HepG2 (cell line): Measurements from ENCODE around the gene GFRA4. TPM values are rescaled to one million over a fixed set of nuclear protein-coding genes. Genes with fewer than 3 reads are reported as not detected.

Experiments used
- AHDC1 ChIP-seq: sonication (generic); formaldehyde crosslinking; IDR thresholded peaks from 2 replicates; pipeline ENCODE4 v1.5.1; 2020; ENCODE audit warnings: mild to moderate bottlenecking, missing genetic modification reagents, borderline replicate concordance
- EP300 ChIP-seq, 3 experiments: sonication (generic) in 1 of 3; formaldehyde crosslinking in 1 of 3; IDR thresholded peaks; 2 replicates each; pipeline versions ENCODE4 v1.5.1 to v1.6.1; 2011 to 2020; ENCODE audit warnings: low read depth in 2 of 3, low read length in 2 of 3, borderline replicate concordance in 1 of 3, improper control_type of control experiment in 1 of 3, mild to moderate bottlenecking in 1 of 3, missing genetic modification reagents in 1 of 3, moderate library complexity in 1 of 3
- RAD51 ChIP-seq: fragments of 450-650 bp; IDR thresholded peaks from 2 replicates; pipeline ENCODE4 v1.6.1; 2016; ENCODE audit warnings: borderline replicate concordance
- RXRA ChIP-seq: sonication (generic); formaldehyde crosslinking; IDR thresholded peaks from 2 replicates; pipeline ENCODE4 v1.5.1; 2020; ENCODE audit warnings: missing genetic modification reagents
- SALL2 ChIP-seq: sonication (generic); formaldehyde crosslinking; IDR thresholded peaks from 2 replicates; pipeline ENCODE4 v1.8.1; 2023; ENCODE audit warnings: mild to moderate bottlenecking, missing genetic modification reagents, inconsistent platforms
- ZNF124 ChIP-seq: sonication (generic); formaldehyde crosslinking; IDR thresholded peaks from 2 replicates; pipeline ENCODE4 v1.4.0; 2020; ENCODE audit warnings: missing genetic modification reagents
- ZNF142 ChIP-seq: sonication (generic); formaldehyde crosslinking; IDR thresholded peaks from 2 replicates; pipeline ENCODE4 v1.4.0; 2020; ENCODE audit warnings: missing genetic modification reagents
- ZNF546 ChIP-seq: sonication (generic); formaldehyde crosslinking; conservative IDR thresholded peaks from 2 replicates; pipeline ENCODE4 v1.8.1; 2023; ENCODE audit warnings: mild to moderate bottlenecking, missing genetic modification reagents
- ZNF761 ChIP-seq: sonication (generic); formaldehyde crosslinking; conservative IDR thresholded peaks from 2 replicates; pipeline ENCODE4 v1.4.0; 2020; ENCODE audit warnings: mild to moderate bottlenecking, missing genetic modification reagents
- ZNF83 ChIP-seq: sonication (generic); formaldehyde crosslinking; IDR thresholded peaks from 2 replicates; pipeline ENCODE4 v1.4.0; 2020; ENCODE audit warnings: missing genetic modification reagents, mild to moderate bottlenecking, borderline replicate concordance
- polyA plus RNA-seq, 8 experiments: library from polyadenylated mRNA; depleted of rRNA in 3 of 8; stranded (reverse) in 7 of 8; unstranded in 1 of 8; fragments of >200 nt; fragmentation: Illumina TruSeq in 4 of 8; extraction: Trizol in 4 of 8; gene quantifications; 2 replicates each; pipeline versions ENCODE4 v1.2.1 to v1.2.3, GENCODE V29; 2011 to 2016; ENCODE audit warnings: low read depth in 4 of 8, missing spikeins in 1 of 8, mixed read lengths in 1 of 8; ENCODE audit not compliant: insufficient read depth in 1 of 8
- total RNA-seq, 5 experiments: library from RNA; depleted of rRNA; stranded (reverse); fragments of >200 nt; fragmentation: Illumina TruSeq; extraction: Trizol; gene quantifications; 2 replicates each; pipeline ENCODE4 v1.2.3, GENCODE V29; 2016; ENCODE audit warnings: low read depth in 1 of 5
- TF ChIP-seq, protein P1 (sequence below): sonication (generic); formaldehyde crosslinking; IDR thresholded peaks from 2 replicates; pipeline ENCODE4 v1.4.0; 2020; ENCODE audit warnings: missing genetic modification reagents

GFRA4 gene
- total and polyA plus RNA-seq, 2 of the 13 experiments (the other 11 are each of a cell fraction or from before 2014, with no cell fraction given), result not detected

DNA sequence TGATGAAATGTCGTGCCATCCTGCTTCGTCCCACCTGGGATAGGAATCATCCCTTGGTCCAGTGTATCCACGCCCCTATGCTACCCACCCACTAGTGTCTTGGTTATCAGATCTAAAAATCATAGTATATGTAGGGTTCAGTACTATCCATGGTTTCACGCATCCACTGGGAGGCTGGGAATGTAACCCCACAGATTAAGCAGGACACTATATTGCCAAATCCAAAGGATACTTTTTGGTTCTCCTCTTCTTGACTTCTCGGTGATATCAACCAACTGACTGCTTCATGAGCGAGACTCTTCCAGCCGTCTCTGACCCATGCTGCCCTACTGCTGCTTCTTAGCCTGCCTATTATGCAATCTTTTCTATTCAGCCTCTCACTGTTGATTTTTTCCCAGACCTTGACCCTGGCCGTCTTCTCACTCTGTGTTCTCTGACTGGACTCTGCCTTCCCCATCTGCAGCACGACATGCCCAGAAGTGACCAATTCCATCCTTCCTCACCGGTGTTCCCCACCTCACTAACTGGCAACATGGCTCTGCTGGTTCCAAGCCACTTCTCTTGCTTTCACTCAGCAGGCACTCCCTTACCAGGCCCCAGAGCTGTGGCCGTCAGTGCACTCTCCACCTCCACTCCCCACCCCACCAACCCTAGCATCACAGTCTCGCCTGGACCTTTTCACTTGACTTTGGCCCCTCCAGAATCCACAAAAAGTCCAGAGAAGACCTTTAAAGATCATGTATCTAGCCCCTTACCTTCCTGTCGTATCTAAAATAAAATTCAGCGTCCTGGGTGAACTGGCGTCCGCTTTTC is 34.5 kb downstream of the GFRA4 start (continued):
- TF ChIP-seq AHDC1 (peak; percentile 93), ZNF546 (CRISPR knock-in tag) (0 out of 2 replicates have a peak, but pooled peaks have one; percentile 19), ZNF761 (CRISPR knock-in tag) (0 out of 2 replicates have a peak, but pooled peaks have one; percentile 34), RXRA (CRISPR knock-in tag) (peak; percentile 94), SALL2 (CRISPR knock-in tag) (peak; percentile 71; the same call in 1 of the 2 replicates), ZNF142 (0 out of 2 replicates have a peak, but pooled peaks have one; percentile 32), RAD51 (no peak), ZNF124 (CRISPR knock-in tag) (peak; percentile 92), ZNF83 (CRISPR knock-in tag) (no peak; the same call in 1 of the 2 replicates), EP300 (IDR thresholded peaks at IDR 0.05; ENCODE audit: low read depth in 2 of 2, low read length in 2 of 2) (peak in 1 of 2 experiments; percentile 71; a peak in 2 of 4 replicates), EP300 (CRISPR knock-in tag; IDR thresholded peaks at IDR 0.05; ENCODE audit: borderline replicate concordance) (peak; percentile 50; the same call in 1 of the 2 replicates)
- TF ChIP-seq, protein P1, sequence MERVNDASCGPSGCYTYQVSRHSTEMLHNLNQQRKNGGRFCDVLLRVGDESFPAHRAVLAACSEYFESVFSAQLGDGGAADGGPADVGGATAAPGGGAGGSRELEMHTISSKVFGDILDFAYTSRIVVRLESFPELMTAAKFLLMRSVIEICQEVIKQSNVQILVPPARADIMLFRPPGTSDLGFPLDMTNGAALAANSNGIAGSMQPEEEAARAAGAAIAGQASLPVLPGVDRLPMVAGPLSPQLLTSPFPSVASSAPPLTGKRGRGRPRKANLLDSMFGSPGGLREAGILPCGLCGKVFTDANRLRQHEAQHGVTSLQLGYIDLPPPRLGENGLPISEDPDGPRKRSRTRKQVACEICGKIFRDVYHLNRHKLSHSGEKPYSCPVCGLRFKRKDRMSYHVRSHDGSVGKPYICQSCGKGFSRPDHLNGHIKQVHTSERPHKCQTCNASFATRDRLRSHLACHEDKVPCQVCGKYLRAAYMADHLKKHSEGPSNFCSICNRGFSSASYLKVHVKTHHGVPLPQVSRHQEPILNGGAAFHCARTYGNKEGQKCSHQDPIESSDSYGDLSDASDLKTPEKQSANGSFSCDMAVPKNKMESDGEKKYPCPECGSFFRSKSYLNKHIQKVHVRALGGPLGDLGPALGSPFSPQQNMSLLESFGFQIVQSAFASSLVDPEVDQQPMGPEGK (CRISPR knock-in tag), result peak; percentile 39; the same call in 1 of the 2 replicates
